GM19025 (cell line): ENCODE measurements around the gene KRTAP10-4.
"Not testable (repeated sequence)": the region's sequence is repeated elsewhere in the genome, so short reads cannot be mapped to it uniquely, and the experiment has no call there.

Experiments used
- ATAC-seq: cut with Tn5 transposase; IDR thresholded peaks from one replicate; pipeline ENCODE4 v1.9.1; 2021; ENCODE audit warnings: mild to moderate bottlenecking, low read depth, moderate library complexity; ENCODE audit not compliant: unreplicated experiment

Gene KRTAP10-4

GRCh38 chr21:44533891-44534627 lies 39.5 kb upstream of the KRTAP10-4 start:
- ATAC-seq: no peak

- ATAC-seq: no peak
Observed at GRCh38 chr21:44534688-44535087, 38.8 kb upstream of the KRTAP10-4 start.

GRCh38 chr21:44535963-44536362 lies 37.6 kb upstream of the KRTAP10-4 start:
- ATAC-seq: no peak

- ATAC-seq: no peak
Observed at GRCh38 chr21:44537930-44538911, 35.3 kb upstream of the KRTAP10-4 start.

GRCh38 chr21:44539046-44539445 lies 34.5 kb upstream of the KRTAP10-4 start:
- no peak for ATAC-seq

GRCh38 chr21:44539991-44540666 lies 33.4 kb upstream of the KRTAP10-4 start, which contains the start of gene KRTAP10-1:
KRTAP10-1 (minus strand) TSS chr21:44540195; CDS start chr21:44540150, 45 bp downstream.
- ATAC-seq: no peak

- no peak for ATAC-seq
Observed at GRCh38 chr21:44540741-44541288, 32.7 kb upstream of the KRTAP10-4 start.

- no peak for ATAC-seq
Observed at GRCh38 chr21:44542716-44543115, 30.8 kb upstream of the KRTAP10-4 start.

- ATAC-seq: no peak
Observed at GRCh38 chr21:44544566-44544965, 29.0 kb upstream of the KRTAP10-4 start.

- no peak for ATAC-seq
Observed at GRCh38 chr21:44547656-44548331, 25.7 kb upstream of the KRTAP10-4 start.

- no peak for ATAC-seq
Observed at GRCh38 chr21:44548381-44548780, 25.1 kb upstream of the KRTAP10-4 start.

- no peak for ATAC-seq
Observed at GRCh38 chr21:44548922-44549321, 24.6 kb upstream of the KRTAP10-4 start.

GRCh38 chr21:44549525-44550211 lies 23.9 kb upstream of the KRTAP10-4 start:
- ATAC-seq: no peak

- not testable (repeated sequence) for ATAC-seq
Observed at GRCh38 chr21:44550285-44550684, 23.2 kb upstream of the KRTAP10-4 start.

- ATAC-seq: no peak
Observed at GRCh38 chr21:44550807-44551206, 22.7 kb upstream of the KRTAP10-4 start.

- ATAC-seq: no peak
Observed at GRCh38 chr21:44551340-44551961, 22.1 kb upstream of the KRTAP10-4 start, which contains the start of gene KRTAP10-2. KRTAP10-2 (minus strand) TSS chr21:44551505; CDS start chr21:44551458, 47 bp downstream.

GRCh38 chr21:44552136-44552535 lies 21.4 kb upstream of the KRTAP10-4 start:
- ATAC-seq: no peak

- no peak for ATAC-seq
Observed at GRCh38 chr21:44552681-44553080, 20.8 kb upstream of the KRTAP10-4 start.
